ENCODE measurements around the gene PSMC5.
"Not testable (repeated sequence)": the region's sequence is repeated elsewhere in the genome, so short reads cannot be mapped to it uniquely, and the experiment has no call there.

The PSMC5 gene

GRCh38 chr17:63827002-63827800 is at the start of gene PSMC5, which contains the start of gene FTSJ3:
PSMC5 (plus strand) TSS chr17:63827431; CDS start chr17:63827491, 60 bp downstream.
FTSJ3 (minus strand) TSS chr17:63827663; CDS start chr17:63826902, 761 bp downstream.
- DNase-seq (ENCODE audit: low spot score) = peak; percentile 98

DNA sequence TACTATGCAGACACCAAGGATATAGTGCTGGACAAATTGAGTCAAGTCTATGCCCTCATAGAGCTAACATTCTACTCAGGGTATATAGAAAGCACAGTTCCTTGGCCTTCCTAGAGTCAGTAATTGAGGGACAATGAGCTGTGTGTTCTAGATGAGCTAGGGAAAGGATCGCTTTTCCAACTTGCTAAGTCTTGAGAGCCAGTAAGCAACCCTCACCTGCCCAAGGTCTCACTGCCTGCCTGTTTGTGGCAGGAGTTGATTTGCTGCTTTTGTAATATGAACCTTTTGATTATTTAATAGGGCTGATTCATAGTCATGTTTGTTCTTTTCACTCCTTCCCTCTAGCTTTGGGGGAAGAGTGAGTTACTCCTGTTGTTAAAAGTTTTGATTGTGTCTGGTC is 46.7 kb upstream of the PSMC5 start:
- DNase-seq (ENCODE audit: low spot score) = no peak

GRCh38 chr17:63780928-63781327 is 46.3 kb upstream of the PSMC5 start:
- no peak for DNase-seq (ENCODE audit: low spot score)

GRCh38 chr17:63783522-63783921 is 43.7 kb upstream of the PSMC5 start:
- DNase-seq (ENCODE audit: low spot score) = no peak

DNA sequence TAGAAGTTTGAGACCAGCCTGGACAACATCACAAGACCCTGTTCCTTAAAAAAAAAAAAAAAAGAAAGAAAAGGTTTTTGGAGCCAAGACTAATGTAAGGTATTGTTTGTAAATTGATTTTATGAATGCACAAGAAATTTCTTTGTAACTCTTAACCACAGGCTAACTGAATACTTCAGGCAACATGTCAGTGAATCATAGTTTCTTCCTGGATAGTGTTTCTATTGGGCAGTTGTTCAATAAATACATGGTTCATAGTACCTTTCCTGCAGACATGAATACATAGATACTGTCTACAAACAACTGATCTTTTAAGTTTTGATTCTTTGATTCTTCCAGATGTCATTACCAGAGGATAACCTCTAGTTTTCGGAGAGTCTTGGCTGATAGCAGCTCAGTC is 41.7 kb upstream of the PSMC5 start:
- DNase-seq (ENCODE audit: low spot score) = no peak

DNA sequence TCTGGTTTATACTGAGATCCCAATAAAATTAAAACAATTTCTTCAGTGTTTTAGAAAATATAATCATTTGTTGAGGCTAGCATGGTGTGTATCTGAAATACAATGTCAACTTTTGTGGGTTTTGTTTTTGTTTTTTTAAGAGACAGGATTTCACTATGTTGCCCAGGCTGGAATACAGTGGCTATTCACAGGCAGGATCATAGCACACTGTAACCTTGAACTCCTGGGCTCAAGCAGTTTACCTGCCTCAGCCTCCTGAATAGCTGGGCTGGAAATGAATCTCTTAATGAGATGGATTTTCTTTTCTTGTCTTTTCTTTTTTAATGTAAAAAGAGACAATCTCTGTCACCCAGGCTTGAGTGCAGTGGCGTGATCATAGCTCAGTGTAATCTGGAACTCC is 41.1 kb upstream of the PSMC5 start:
- DNase-seq (ENCODE audit: low spot score) = no peak

DNA sequence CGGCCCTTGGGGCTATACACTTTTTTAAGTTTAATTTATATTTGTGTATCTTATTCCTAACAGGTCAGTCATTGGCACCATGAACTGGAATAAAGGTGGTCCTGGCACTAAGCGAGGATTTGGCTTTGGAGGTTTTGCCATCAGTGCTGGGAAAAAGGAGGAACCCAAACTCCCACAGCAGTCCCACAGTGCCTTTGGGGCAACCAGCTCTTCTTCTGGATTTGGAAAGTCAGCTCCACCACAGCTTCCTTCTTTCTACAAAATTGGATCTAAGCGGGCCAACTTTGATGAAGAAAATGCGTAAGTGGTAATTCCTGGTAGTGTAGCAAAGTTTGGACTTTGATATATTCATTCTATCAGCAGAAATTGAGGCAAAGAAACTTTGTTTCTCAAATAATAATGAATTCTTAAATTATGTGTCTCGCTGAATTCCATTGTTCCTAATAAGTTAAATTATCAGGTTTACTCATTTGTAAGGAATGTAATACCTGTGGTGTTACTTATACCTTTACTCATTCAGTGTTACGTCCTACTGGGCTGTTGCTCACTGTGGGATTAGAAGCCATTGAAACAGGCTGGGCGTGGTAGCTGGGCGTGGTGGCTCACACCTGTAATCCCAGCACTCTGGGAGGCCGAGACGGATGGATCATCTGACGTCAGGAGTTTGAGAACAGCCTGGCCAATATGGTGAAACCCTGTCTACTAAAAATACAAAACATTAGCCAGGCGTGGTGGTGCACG is 40.1 kb upstream of the PSMC5 start:
- DNase-seq (ENCODE audit: low spot score) = no peak

- DNase-seq (ENCODE audit: low spot score) = no peak
Observed at GRCh38 chr17:63790057-63790456, 37.2 kb upstream of the PSMC5 start.

DNA sequence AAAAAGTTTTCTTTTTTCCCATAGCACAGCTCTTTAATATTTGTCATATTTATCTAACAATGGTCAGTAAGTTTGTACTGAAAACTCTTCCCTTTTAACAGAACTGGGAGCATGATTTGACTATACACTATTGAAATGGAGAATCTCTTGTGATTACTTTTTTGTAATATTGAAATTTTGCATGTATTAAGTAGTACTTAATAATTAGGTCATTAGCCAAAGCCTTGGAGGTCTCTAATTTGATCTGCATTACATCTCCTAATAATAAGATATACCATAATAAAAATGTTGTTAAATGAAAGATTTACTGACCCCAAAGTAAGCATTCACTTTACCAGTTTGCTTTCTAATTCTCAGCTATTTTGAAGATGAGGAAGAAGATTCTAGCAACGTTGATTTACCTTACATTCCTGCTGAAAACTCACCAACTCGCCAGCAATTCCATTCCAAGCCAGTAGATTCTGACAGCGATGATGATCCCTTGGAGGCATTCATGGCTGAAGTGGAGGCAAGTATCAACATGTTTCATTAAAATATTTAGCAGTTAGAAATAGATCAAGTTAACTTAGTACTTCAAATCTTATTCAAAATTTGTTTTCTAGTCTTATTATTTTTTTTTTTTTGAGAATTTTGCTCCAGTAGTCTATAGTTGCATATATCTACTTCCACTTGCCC is 35.0 kb upstream of the PSMC5 start:
- DNase-seq (ENCODE audit: low spot score) = no peak

DNA sequence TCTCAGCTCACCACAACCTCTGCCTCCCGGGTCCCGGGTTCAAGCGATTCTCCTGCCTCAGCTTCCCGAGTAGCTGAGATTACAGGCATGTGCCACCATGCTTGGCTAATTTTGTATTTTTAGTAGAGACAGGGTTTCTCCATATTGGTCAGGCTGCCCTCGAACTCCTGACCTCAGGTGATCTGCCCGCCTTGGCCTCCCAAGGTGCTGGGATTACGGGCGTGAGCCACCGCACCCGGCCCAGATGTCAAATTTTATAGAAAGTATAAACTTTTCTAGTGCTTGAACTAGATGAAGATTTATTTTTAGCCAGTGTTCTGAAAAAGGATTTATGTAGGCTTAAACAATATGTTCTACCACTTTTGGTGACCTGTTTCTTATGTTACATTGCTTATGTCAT is 30.9 kb upstream of the PSMC5 start:
- DNase-seq (ENCODE audit: low spot score) = not testable (repeated sequence)

DNA sequence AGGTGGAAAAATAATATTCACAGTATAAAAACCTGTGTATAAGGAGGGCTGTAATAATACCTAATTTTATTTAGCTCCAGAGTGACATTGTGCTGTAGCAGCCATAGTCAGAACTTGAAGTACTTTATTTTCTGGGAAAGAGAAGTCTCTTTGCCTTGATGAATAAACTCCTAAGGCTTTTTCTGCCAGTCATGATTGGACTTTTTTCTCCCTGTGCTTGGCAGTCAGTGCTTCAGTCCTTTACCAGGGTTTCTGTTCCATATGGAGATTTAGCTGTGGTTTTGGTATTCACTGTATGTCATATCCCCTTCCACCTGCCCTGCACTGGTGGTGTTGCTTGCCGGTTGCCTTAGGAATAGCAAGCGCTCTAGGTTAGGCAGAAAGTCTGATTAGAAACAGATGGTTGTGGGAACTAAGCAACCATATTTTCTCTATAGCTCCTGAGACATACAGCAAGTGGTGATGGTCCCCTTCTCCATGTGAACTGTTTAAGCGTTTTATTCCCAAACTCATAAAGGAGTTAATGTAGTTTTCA is 28.6 kb upstream of the PSMC5 start:
- DNase-seq (ENCODE audit: low spot score) = no peak

- DNase-seq (ENCODE audit: low spot score) = no peak
Observed at GRCh38 chr17:63800783-63801182, 26.4 kb upstream of the PSMC5 start.

DNA sequence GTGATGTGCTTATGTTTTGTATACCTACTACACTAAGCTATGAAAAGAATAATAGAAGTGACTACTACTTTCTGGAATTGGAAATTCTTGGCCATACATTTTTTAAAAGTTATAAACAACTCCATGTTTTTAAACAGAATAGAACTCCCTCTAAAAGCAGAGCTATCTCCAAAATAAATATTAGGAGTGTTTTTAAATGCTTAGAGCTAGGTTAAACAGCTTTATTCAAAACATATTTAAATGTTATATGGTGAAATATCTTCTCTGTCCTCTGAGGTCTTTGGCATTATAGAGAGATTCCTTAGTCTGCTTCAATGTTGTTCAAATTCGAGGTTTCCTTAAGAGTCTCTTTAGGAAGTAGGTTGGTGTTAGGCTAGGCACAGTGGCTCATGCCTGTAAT is 22.9 kb upstream of the PSMC5 start:
- no peak for DNase-seq (ENCODE audit: low spot score)

DNA sequence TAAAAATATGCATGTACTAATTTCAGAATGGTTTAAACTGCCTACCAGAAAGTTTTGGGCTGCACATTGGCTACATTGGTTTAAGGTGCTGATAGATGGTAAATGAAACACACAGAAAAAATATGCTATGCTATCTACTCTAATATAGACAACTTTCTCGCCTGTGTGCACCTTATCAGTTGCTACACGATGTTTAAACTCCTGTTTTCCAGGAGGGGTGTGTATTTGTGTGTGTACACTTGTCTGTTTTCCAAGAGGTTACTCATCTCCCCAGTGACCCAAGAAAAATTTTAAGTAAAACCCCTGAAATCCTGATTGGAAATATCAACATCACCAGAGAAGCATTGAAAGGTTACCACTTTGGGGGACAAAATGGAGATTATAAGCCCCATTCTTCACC is 21.6 kb upstream of the PSMC5 start:
- no peak for DNase-seq (ENCODE audit: low spot score)

DNA sequence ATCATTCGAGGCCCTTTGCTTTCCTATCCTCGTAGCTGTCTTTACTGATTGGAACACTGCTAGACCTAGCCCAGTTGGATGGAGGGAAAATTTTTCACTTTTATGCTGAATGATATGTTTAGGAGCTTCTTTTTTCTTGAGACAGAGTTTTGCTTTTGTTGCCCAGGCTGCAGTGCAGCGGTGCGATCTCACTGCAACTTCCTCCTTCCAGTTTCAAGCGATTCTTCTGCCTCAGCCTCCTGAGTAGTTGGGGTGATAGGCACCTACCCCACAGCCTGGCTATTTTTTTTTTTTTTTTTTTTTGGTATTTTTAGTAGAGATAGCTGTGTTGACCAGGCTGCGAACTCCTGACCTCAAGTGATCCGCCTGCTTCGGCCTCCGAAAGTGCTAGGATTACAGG is 17.3 kb upstream of the PSMC5 start:
- DNase-seq (ENCODE audit: low spot score) = no peak

DNA sequence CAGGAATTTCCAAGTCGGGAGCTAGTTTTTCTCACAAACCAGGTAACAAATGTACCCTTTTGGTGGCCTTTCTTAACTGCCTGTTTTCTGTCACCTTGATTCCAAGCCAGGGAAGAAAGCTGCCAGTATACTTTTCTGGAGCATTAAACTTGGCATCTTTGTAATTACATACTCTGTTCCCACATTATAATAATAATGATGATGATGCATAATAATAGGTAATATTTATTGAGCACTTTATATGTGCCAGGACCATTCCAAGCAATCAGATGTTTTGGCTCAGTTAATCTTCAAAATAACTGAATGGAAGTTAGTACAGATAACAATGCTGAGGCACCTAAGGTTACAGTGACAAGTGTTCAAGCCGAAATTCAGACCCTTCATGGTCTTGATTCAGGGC is 11.1 kb upstream of the PSMC5 start:
- no peak for DNase-seq (ENCODE audit: low spot score)

GRCh38 chr17:63816669-63817068 is 10.6 kb upstream of the PSMC5 start:
- no peak for DNase-seq (ENCODE audit: low spot score)

GRCh38 chr17:63817736-63818385 is 9.4 kb upstream of the PSMC5 start:
- DNase-seq (ENCODE audit: low spot score) = no peak

- no peak for DNase-seq (ENCODE audit: low spot score)
Observed at GRCh38 chr17:63819131-63819530, 8.1 kb upstream of the PSMC5 start.

GRCh38 chr17:63819585-63820537 is 7.4 kb upstream of the PSMC5 start:
- DNase-seq (ENCODE audit: low spot score) = no peak

All from ecto neural progenitor cell (in vitro differentiated cells).